IPS DF 19.7 (cell line): ENCODE results near the gene RNF2.

Experiments
- DNase-seq: peaks from one replicate; pipeline ENCODE4 v3.0.0-alpha.2; 2013; ENCODE audit warnings: low read depth, low spot score

RNF2 gene

DNA sequence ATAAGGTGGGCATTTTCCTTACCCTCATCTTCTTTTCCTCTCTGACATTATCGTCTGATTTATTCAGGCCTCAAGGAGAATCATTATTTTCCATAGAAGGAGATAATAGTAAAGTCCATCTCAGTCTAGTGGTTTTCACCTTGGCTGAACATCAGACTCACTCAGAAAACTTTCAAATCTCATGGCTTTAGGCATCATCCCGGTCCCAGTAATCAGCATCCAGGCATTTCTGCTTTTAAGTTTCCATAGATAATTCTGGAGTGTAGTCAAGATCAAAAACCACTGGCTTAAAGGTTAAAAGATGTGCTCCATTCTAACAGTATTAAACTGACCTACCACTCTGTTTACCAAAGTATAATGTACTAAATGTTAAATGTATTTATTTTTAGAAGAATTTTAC is 49.4 kb downstream of the RNF2 start:
- no peak for DNase-seq

DNA sequence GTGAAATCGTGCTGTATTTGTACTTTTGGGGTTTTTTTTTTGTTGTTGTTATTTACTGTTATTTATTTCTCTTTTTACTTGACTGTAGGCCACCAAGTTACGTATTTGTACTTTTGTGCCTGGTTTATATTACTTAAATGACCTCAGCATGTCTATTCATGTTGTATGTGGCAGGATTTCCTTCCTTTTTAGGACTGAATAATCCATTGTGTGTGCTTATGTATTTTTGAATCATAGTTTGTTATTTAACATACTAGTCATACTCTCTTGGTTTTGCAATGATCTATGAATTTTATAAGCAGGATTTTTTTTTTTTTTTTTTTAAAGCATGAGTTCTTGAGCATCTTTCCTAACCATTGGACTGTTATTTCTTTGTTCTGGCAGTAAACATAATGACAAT is 51.2 kb downstream of the RNF2 start:
- DNase-seq = no peak

GRCh38 chr1:185104083-185104482 is 58.7 kb downstream of the RNF2 start:
- DNase-seq = no peak

DNA sequence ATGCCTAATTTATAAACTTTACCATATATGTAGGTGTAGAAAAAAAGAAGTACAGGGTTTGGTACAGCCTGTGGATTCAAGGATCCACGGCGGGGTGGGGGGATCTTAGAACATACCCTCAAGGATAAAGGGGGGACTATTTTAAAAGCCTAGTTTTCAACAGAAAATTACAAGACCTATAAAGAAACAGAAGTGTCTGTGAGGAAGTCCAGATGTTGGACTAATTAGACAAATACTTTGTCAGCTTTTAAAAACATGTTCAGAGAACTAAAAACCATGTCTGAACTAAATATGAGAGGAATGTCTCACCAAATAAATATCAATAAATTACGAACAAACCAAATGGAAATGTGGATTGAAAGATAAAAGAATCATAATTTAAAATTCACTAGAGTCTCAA is 59.8 kb downstream of the RNF2 start:
- no peak for DNase-seq

DNA sequence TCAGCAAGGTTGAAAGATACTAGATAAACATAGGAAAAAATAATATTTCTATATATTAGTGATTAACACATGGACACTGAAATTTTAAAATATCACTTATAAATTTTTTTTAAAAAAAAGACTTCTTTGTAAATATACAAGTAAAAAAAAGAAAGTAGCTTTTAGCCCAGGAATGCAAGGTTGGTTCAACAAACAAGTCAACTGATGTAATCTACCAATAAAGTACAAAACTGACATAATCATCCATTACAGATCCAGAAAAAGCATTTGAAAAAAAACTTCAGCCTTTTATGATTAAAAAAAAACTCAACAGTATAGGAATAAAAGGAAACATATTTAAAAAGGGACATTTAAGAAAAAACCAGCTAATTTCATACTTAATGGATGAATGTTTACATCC is 63.0 kb downstream of the RNF2 start:
- DNase-seq = no peak

- DNase-seq = no peak
Observed at GRCh38 chr1:185110145-185110544, 64.8 kb downstream of the RNF2 start.

- no peak for DNase-seq
Observed at GRCh38 chr1:185111873-185112272, 66.5 kb downstream of the RNF2 start.

- DNase-seq = no peak
Observed at GRCh38 chr1:185112356-185112755, 67.0 kb downstream of the RNF2 start.

DNA sequence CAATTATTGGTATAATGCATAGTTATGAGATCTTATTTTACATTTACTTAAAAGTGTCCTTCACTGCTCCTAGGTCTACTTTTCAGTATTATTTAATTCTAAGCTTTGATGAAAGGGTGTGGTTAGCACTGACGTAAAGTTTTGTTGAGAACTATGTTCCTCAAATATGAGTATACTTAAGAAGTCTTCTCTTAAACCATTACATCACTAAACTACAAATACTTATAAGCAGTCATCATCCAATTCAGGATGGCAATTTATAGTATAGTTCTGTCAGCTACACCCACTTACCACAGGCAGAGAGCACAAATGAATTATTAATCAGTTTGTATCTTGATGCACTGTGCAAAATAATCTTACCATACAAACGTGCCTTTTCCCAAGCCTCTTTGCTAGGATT is 84.3 kb downstream of the RNF2 start:
- DNase-seq = no peak

GRCh38 chr1:185132534-185132933 is 87.2 kb downstream of the RNF2 start:
- no peak for DNase-seq

DNA sequence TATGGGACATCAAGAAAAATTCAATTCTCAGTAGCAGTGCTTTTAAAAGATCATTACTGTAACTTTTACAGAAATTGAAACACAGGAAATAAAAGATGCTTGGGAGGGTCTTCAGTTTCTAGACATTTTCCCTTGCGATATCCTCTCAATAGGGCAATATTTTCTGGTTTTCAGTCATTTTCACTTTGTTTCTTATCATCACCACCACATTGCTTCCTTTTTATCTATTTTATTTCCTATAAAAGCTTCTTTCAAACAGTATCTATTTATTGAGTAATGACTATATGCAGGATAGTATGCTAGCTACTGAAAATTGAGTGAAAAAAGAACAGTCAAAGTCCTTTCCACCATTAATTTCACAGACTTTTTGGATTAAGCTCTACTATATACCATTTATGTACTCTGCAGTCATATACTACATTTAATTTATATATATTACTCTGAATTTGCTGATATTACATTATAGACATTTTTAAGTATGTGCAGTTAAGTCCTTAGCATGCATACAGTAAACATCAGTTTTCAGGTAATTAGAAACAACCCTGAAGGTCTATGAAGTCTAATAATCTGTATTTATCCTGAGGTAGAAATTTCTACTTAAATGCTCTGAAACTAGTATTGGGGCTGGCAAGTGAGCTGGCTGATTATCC is 92.7 kb downstream of the RNF2 start:
- no peak for DNase-seq

GRCh38 chr1:185139246-185139645 is 93.9 kb downstream of the RNF2 start:
- no peak for DNase-seq

GRCh38 chr1:185144233-185144632 is 98.9 kb downstream of the RNF2 start:
- DNase-seq = no peak

DNA sequence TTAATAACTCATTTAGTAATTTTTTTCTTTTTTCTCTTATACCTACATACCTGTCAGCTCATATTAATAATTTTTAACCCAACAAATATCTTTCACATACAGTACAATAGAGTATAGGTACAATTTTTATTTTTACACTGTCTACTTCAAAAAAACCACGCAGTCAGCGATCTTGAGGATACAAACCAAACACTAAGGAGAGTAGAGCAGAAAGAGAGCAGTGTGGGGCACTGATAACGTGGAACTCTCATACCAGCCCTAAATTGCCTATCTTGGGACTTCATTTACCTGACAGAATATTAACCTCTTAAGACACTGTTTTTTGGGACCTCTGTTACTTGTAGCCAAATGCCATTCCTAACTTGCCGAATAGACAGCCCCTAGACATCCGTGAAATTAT is 105.9 kb downstream of the RNF2 start:
- DNase-seq = no peak
